Mesodermal cell (in vitro differentiated cells): ENCODE measurements around the gene ACVR1.

Experiments used
- H3K27ac ChIP-seq: 2 replicates; pipeline ENCODE4 v1.7.0; 2013; ENCODE audit warnings: mild to moderate bottlenecking, low read depth, low read length, moderate library complexity; ENCODE audit not compliant: severe bottlenecking
- H3K36me3 ChIP-seq: 2 replicates; pipeline ENCODE4 v1.7.1; 2013; ENCODE audit warnings: mild to moderate bottlenecking, low read length, moderate library complexity; ENCODE audit not compliant: control insufficient read depth, insufficient read depth
- H3K4me1 ChIP-seq: one replicate; pipeline ENCODE4 v1.7.1; 2013; ENCODE audit warnings: mild to moderate bottlenecking, low read length; ENCODE audit not compliant: insufficient read depth, control insufficient read depth, poor library complexity, severe bottlenecking
- H3K4me3 ChIP-seq: 2 replicates; pipeline ENCODE4 v1.7.0; 2013; ENCODE audit warnings: low read length, control low read depth, mild to moderate bottlenecking; ENCODE audit not compliant: insufficient read depth, poor library complexity, severe bottlenecking; ENCODE audit errors: extremely low read depth
- H3K9me3 ChIP-seq: 2 replicates; pipeline ENCODE4 v1.7.1; 2013; ENCODE audit warnings: mild to moderate bottlenecking, low read length, moderate library complexity; ENCODE audit not compliant: control insufficient read depth
- WGBS, 2 experiments: methylation state at CpG; one replicate each; pipeline ENCODE4 v1.1.5; 2013; ENCODE audit warnings: missing lambda C conversion rate in 2 of 2; ENCODE audit not compliant: insufficient coverage in 2 of 2; 5-methylcytosine and 5-hydroxymethylcytosine counted together

ACVR1 gene

GRCh38 chr2:157746234-157746950 is 129.7 kb downstream of the ACVR1 start:
- WGBS, 2 experiments: 92 to 98% methylated on average over 8 of the region's 12 CpGs
- peak overlapping the region; percentile 3 for H3K27ac ChIP-seq
- peaks cover 53% of the 10 kb centered on the region for H3K36me3 ChIP-seq
- H3K4me1 ChIP-seq: peaks cover 15% of the 10 kb centered on the region
- H3K9me3 ChIP-seq: no peaks in the 10 kb centered on the region
- H3K4me3 ChIP-seq: no peak overlapping the region

GRCh38 chr2:157744571-157745076 is 131.5 kb downstream of the ACVR1 start:
- Histone ChIP-seq H3K27ac (no peak overlapping the region), H3K4me1 (peaks cover 15% of the 10 kb centered on the region), H3K36me3 (peaks cover 50% of the 10 kb centered on the region), H3K9me3 (no peaks in the 10 kb centered on the region), H3K4me3 (no peak overlapping the region)
- WGBS, 2 experiments: 98 to 100% methylated on average over 4 to 5 of the region's 6 CpGs

- Histone ChIP-seq H3K4me1 (peaks cover 6% of the 10 kb centered on the region), H3K4me3 (no peak overlapping the region), H3K36me3 (peaks cover 56% of the 10 kb centered on the region), H3K9me3 (no peaks in the 10 kb centered on the region), H3K27ac (no peak overlapping the region)
- WGBS, 2 experiments: 71 to 82% methylated on average over 1 of the region's 2 CpGs
Measured at GRCh38 chr2:157743051-157743450, 133.1 kb downstream of the ACVR1 start.

GRCh38 chr2:157741819-157742484 is 134.2 kb downstream of the ACVR1 start:
- H3K4me3 ChIP-seq: no peak overlapping the region
- WGBS, 2 experiments: 91 to 96% methylated on average over 7 to 9 of the region's 14 CpGs
- H3K9me3 ChIP-seq: no peaks in the 10 kb centered on the region
- peaks cover 67% of the 10 kb centered on the region for H3K36me3 ChIP-seq
- no peak overlapping the region for H3K27ac ChIP-seq
- H3K4me1 ChIP-seq: no peaks in the 10 kb centered on the region

GRCh38 chr2:157737656-157738055 is 138.5 kb downstream of the ACVR1 start:
- WGBS, 2 experiments: 80 to 100% methylated on average over 1 of the region's 2 CpGs
- no peak overlapping the region for H3K27ac ChIP-seq
- no peaks in the 10 kb centered on the region for H3K4me1 ChIP-seq
- no peak overlapping the region for H3K4me3 ChIP-seq
- no peaks in the 10 kb centered on the region for H3K9me3 ChIP-seq
- peaks cover 85% of the 10 kb centered on the region for H3K36me3 ChIP-seq

- Histone ChIP-seq H3K4me3 (no peak overlapping the region), H3K36me3 (peaks cover 78% of the 10 kb centered on the region), H3K4me1 (no peaks in the 10 kb centered on the region), H3K27ac (no peak overlapping the region), H3K9me3 (no peaks in the 10 kb centered on the region)
- no CpG with 5 or more reads among the region's 1 CpG for WGBS, 2 experiments
Measured at GRCh38 chr2:157735532-157735931, 140.6 kb downstream of the ACVR1 start.

GRCh38 chr2:157733263-157733662 is 142.9 kb downstream of the ACVR1 start:
- H3K27ac ChIP-seq: no peak overlapping the region
- peaks cover 62% of the 10 kb centered on the region for H3K36me3 ChIP-seq
- no CpG with 5 or more reads among the region's 2 CpGs for WGBS, 2 experiments
- peaks cover 4% of the 10 kb centered on the region for H3K9me3 ChIP-seq
- no peak overlapping the region for H3K4me3 ChIP-seq
- no peaks in the 10 kb centered on the region for H3K4me1 ChIP-seq

GRCh38 chr2:157732596-157732995 is 143.5 kb downstream of the ACVR1 start:
- Histone ChIP-seq H3K9me3 (peaks cover 4% of the 10 kb centered on the region), H3K27ac (no peak overlapping the region), H3K4me3 (no peak overlapping the region), H3K36me3 (peaks cover 58% of the 10 kb centered on the region), H3K4me1 (no peaks in the 10 kb centered on the region)
- WGBS, 2 experiments: 93 to 100% methylated on average over 1 to 3 of the region's 3 CpGs

- H3K4me1 ChIP-seq: no peaks in the 10 kb centered on the region
- WGBS, 2 experiments: 80% methylated on average over 1 of the region's 1 CpG; no CpG with 5 or more reads in 1 of the 2 experiments
- peaks cover 38% of the 10 kb centered on the region for H3K36me3 ChIP-seq
- no peak overlapping the region for H3K27ac ChIP-seq
- peaks cover 4% of the 10 kb centered on the region for H3K9me3 ChIP-seq
- H3K4me3 ChIP-seq: no peak overlapping the region
Measured at GRCh38 chr2:157727693-157728092, 148.4 kb downstream of the ACVR1 start.

GRCh38 chr2:157726946-157727345 is 149.2 kb downstream of the ACVR1 start:
- Histone ChIP-seq H3K4me1 (no peaks in the 10 kb centered on the region), H3K9me3 (peaks cover 4% of the 10 kb centered on the region), H3K4me3 (no peak overlapping the region), H3K36me3 (peaks cover 31% of the 10 kb centered on the region), H3K27ac (no peak overlapping the region)
- WGBS, 2 experiments: no CpG with 5 or more reads among the region's 1 CpG

- Histone ChIP-seq H3K9me3 (peaks cover 4% of the 10 kb centered on the region), H3K36me3 (peaks cover 31% of the 10 kb centered on the region), H3K4me1 (no peaks in the 10 kb centered on the region), H3K27ac (no peak overlapping the region), H3K4me3 (no peak overlapping the region)
- WGBS, 2 experiments: no CpG with 5 or more reads among the region's 1 CpG
Measured at GRCh38 chr2:157725846-157726245, 150.3 kb downstream of the ACVR1 start.
